GM21529 (cell line): ENCODE measurements around the gene ADARB2.

Experiments used
- ATAC-seq: cut with Tn5 transposase; IDR thresholded peaks from one replicate; pipeline ENCODE4 v1.9.1; 2021; ENCODE audit not compliant: unreplicated experiment

Gene ADARB2

GRCh38 chr10:1531883-1532597 lies 205.3 kb downstream of the ADARB2 start:
- ATAC-seq = no peak

- ATAC-seq = no peak
Observed at GRCh38 chr10:1530871-1531517, 206.3 kb downstream of the ADARB2 start.

- no peak for ATAC-seq
Observed at GRCh38 chr10:1529806-1530413, 207.4 kb downstream of the ADARB2 start.

GRCh38 chr10:1527951-1528350 lies 209.4 kb downstream of the ADARB2 start:
- ATAC-seq = no peak

- ATAC-seq = no peak
Observed at GRCh38 chr10:1526436-1527055, 210.8 kb downstream of the ADARB2 start.

GRCh38 chr10:1525354-1526162 lies 211.8 kb downstream of the ADARB2 start:
- no peak for ATAC-seq

- no peak for ATAC-seq
Observed at GRCh38 chr10:1524540-1524939, 212.8 kb downstream of the ADARB2 start.

GRCh38 chr10:1523221-1523620 lies 214.1 kb downstream of the ADARB2 start:
- no peak for ATAC-seq

GRCh38 chr10:1522237-1522636 lies 215.1 kb downstream of the ADARB2 start:
- ATAC-seq = no peak

- ATAC-seq = no peak
Observed at GRCh38 chr10:1521741-1522140, 215.6 kb downstream of the ADARB2 start.

- no peak for ATAC-seq
Observed at GRCh38 chr10:1520909-1521565, 216.3 kb downstream of the ADARB2 start.

GRCh38 chr10:1519391-1519790 lies 217.9 kb downstream of the ADARB2 start:
- ATAC-seq = no peak

GRCh38 chr10:1517684-1518083 lies 219.6 kb downstream of the ADARB2 start:
- no peak for ATAC-seq

GRCh38 chr10:1516492-1517165 lies 220.7 kb downstream of the ADARB2 start:
- ATAC-seq = no peak

GRCh38 chr10:1515780-1516491 lies 221.4 kb downstream of the ADARB2 start:
- no peak for ATAC-seq

- ATAC-seq = no peak
Observed at GRCh38 chr10:1515121-1515779, 222.1 kb downstream of the ADARB2 start.

- no peak for ATAC-seq
Observed at GRCh38 chr10:1514681-1515080, 222.6 kb downstream of the ADARB2 start.

GRCh38 chr10:1513221-1513620 lies 224.1 kb downstream of the ADARB2 start:
- ATAC-seq = no peak

- no peak for ATAC-seq
Observed at GRCh38 chr10:1509011-1509530, 228.3 kb downstream of the ADARB2 start.
